ENCODE measurements around the gene C1orf116.
"Not testable (repeated sequence)": the region's sequence is repeated elsewhere in the genome, so short reads cannot be mapped to it uniquely, and the experiment has no call there.

Gene C1orf116

DNA sequence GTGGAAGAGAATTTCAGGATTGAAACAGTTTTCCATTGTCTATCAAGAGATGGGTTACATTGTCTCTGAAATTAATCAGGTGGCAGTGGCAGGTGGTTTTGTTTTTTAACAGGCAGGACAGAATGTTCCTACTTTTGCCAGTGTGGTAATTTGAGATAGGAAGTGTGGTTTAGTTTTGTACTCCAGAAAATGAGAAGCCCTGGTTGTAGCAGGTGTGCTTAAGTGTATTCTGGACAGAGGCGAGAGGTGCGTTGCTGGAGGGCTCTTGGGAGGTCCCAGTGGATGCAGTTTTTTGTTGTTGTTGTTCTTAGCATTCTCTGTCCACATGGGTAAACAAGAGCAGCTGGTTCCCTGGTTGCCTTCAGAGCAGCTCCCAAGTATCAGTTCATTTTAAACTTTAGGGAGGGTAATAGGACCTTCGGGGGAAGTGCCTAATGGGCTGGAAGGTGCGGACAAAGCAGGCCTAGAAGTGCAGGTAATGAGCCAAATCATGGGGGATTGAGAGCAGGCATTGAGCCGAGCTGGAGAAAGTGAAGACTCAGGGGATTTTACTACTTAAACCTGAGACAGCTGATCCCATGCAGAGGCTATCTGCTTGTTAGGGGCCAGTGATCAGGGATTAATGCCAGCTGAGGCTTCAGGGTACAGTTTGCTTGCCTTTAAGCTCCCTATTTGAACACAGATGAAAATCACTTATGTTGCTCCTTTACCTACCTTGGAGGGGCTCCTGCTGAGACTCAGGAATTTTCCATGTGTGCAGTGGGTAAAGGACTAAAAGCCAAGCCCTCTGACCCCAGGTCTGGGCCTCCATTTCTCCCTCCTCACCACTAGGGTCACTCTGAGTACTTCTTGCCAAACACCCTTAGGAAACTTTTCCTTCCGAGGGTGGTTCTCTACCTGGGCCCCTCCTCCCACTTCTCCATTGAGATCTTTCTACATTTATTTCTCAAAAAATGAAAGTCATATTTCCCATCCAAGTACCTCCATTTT is 26.6 kb upstream of the C1orf116 start:
- DNase-seq = peak; percentile 56

DNA sequence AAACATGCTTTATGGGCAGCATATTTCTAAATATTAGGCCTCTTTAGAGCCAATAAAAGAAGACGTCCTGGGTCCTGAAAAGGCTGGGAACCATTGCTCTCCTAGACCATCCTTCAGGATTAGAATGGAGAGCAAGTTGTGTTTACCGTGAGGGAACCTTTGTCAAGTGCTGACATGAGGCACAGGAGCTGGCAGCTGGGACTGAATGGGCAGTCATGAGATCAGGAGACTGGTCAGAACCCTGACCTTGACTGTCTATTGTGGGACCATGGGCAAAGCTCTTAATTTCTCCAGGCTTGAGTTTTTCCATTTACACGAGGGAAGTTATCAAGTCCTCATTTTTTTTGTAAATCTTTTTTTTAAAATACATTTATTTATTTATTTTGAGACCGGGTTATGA is 25.7 kb upstream of the C1orf116 start:
- no peak for DNase-seq

DNA sequence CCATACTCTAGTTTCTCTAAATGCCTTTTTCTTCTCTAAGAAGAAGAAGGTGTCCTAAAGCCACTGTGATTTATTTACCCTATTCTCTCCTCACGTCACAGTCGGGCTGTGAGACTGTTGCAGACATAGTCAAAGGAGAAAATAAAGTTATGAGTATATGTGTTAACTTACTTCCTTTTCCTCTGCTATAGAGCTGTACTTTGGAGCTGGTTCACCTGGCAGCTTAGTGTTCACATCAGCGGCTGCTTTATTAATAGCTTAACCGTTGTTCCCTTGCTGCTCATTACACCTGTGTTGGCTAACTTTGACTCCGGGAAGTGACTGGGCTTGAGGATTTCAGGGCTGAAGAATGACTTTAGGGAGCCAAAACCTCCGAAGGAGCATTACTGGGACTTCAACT is 24.1 kb upstream of the C1orf116 start:
- DNase-seq = no peak

DNA sequence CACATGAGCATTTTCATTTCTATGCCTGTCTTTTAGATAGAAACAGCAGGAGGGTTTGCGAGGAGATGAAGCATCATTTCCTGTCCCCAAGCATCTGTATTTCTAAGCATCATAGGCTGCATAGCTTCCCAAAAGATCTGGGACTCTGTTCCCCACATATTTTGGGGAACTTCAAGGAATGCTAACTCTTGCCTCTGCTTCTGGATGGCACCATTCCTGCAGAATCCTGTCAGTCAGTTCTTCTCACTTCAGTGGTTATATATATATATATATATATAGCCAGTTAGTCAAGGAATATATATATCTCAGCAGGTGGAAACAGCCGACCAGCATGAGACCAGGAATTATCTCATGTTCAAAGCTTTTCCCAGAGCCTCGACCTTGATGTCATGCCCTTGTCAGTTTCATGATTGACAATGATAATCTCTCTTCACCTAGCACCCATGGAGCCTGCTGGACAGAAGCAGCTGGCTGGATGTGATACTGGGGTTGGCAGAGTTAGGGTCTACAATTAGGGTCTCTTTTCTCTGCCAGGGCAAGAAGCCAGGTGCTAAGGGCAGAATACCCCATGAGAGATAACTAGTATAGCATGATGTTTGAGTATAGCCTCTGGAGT is 22.9 kb upstream of the C1orf116 start:
- no peak for DNase-seq

DNA sequence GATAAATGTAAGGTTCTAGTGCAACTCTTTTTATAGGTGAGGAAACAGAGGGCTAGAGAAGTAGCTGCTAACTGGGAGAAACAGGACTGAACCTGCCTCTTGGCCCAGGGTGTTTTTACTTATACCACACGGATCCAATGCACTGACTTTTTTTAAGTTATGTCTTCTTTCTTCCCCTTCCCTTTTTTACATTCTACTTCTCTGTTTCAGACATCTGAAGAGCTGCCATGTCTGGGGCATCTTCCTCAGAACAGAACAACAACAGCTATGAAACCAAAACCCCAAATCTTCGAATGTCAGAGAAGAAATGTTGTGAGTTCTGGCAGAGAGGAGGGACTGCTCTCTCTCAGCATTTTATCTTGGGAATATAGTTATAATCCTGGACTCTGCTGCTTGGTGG is 21.9 kb upstream of the C1orf116 start:
- peak; percentile 38 for DNase-seq

DNA sequence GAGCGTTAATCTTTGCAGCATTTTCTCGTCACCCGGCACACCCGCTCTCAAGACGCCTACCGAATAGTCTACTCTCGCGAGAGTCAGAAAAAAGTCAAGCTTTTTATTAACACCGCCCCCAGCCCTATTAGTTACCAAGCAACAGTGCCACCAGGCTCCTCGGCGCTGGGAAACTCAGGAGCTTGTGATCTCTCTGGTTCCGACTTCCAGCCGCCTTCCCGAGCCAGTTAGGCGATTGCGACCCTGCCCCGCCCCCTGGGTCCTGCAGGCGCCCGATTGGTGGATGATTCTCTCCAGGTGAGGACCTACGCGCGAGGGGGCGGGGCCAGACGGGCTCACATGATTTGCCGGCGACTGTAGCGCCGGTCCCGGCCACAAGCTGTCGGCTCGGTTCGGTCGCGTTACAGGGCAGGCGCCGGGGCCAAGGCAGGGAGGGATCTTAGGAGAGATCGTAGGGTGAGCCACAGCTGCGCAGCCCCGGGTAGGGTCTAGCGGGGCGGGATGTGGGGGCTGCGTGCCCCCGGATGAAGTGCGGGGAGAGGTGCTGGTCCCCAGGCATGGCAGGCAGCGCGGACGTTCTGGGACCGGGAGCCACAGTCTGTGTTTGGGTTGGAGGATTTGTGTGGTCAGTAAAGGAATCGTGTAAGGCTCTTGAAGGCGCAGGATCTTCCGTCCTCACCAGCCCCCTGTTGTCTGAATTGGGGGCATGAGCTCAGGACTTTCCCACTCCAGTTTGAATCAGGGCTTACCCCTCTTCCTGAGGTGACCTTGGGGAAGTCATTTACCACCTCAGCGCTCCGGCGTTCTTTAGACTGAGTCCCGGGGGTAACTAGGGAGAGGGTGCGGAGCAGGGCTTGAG is 20.6 kb upstream of the C1orf116 start, which contains the start of gene PFKFB2:
PFKFB2 (plus strand) TSS at position 365 of the 859 bp plus-strand sequence. CDS start 1,443 bp downstream, outside the sequence.
- peak; percentile 96 for DNase-seq

DNA sequence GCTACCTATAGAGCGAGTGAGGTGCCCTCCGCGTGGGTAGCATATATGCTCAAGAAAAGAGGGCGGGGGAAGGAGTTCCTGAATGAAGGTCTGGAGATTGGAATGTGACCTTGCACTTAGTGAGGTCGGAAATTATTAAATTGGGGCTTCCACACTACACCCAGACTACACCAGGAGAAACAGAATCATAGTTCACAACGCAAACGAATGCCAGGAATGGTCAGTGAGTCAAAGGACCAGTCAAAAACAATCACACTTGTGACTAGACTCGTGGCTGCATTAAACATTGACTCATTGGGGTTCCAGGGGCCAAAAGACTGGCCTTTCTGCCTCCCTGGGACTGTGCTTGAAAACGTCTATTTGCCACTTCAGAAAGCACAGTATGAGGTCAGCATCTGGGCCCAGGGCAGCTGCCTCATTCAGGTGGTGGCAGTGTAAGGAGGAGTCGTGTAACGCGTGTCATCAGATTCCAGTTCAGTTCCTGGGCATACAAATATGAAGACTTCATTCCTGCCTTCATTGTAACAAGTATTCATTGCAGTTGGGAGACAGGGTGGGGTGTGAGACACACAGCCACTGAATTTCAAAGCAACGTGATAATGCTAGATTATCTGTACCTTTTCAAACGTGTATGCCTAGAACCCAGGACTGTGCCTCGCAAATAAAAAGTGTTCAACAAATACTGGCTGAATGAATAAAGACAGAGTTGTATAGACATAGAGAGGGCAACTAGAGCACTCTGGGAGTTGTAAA is 18.8 kb upstream of the C1orf116 start, which contains the start of gene YOD1:
YOD1 (minus strand) TSS at position 18 of the 753 bp plus-strand sequence. CDS start 178 bp downstream, outside the sequence.
- DNase-seq = no peak

DNA sequence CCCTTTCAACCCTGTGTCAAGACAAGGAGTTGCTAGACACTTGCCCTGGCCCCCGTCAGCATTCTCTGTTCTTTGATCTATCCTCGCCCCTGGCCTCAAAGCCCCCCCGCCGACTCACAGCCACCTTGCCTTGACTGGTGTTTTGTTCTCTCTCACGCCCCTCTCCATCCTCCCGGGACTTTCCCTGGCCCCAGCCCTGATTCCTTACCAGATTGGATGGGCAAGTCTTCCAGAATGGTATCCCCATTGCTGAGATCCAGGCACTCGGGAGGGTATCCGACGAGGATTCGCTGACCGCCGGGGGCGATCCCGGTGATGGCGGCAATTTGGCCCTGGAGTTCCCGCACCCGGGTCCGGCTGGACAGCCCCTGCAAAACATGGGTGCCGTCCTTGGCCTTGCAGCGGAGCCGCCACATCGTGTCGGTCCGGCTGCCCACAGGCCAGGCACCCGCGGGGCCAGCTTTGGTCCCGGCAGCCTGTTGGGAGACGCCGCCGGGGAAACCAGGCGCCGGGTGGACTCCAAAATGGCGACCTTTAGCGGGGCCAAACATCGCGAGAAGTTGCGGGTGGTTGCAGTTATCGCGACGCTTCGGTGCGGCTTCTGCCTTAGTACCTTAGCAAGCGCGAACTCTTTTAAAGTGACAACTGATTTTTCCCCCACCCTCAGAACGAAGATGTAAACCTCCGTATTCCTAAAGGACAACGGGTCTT is 18.1 kb upstream of the C1orf116 start:
- DNase-seq = peak; percentile 96

DNA sequence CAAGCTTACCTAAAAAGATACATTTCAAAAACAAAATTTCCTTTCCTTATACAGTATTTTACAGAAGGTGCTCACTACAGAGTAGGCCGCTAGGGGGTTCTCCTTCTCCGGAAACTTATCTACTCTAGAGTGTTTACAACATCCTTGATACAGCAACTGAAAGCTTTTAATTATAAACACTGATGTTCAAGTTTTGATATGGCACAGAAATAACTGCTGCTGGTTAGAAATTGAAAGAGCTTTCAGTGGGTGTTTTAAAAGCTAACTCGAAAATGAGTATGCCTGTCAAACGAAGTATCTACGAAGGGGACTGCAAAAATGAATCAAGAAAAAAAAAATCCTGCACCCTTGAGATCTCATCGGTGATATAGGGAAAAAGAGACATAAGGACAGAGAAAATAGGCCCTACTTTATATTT is 17.4 kb upstream of the C1orf116 start:
- DNase-seq = peak; percentile 87

DNA sequence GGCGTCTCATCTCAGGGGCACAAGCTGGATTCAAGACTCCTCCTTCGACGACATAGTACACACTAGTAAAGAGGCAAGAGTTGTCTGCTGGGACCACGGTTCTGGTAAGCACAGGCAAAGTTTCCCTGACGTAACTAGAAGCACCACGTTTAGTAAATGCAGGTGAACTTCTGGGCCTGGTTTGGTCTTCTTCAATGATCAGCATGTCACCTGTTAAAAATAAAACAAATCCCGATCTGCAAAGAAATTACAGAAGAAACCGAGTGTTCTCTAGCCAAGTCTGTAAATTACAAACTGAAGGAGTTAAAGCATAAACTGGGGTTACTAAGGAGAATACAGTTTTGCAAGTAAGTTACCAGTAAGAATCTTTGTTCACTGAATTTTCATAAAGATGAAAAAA is 17.0 kb upstream of the C1orf116 start:
- DNase-seq = no peak

DNA sequence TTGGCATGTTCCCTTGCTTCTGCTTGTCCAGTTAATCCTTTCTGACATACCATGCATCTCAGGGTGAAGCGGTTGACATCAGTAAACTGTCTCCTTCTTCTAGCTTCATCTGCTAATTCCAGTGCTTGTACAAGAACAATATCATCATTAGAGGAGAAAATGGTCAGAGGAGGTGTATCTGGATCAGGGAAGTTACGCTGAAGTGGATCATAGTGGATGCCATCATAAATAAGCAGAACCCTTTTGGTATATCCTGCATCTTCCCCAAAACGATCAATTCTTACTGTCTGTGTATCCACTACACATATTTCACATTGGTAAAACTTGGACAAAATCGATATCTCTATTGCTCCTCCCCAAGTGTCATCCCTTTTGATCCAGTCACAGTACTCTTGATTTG is 16.5 kb upstream of the C1orf116 start:
- no peak for DNase-seq

DNA sequence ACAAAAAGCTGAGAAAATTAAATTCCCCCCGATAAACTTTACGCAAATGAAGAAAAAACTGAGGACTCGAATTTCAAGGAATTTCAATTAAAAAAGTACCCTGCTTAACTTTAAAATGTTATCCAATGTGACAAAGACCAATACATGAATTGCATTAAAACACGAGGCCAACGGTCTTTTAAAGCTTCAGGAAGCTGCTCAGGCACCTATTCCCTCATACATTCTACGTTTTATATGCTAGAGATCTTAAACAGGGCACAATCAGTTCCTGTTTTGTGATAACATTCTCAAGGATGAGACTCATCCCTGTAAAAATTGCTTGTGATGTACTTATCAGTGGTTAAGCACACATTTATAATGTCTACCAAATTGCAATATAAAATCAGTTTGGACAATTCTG is 15.5 kb upstream of the C1orf116 start:
- no peak for DNase-seq

DNA sequence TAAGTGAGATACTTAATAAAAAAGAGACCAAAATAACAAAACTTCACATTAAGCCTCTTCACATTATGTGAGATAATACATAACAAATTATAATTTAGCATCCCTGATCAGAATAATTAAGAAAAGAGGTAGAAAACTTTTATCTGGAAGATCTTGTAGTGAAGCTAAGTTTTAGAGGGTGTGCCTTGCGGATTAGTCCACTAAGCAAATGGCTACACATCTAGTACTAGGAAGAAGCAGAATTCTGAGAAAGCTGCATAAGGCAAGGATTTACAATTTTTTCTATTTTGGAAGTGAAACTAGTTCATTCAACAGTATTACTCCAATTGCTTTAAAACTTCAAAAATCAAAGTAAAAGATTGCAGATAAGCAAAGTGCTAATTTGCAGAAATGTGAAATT is 14.9 kb upstream of the C1orf116 start:
- peak; percentile 32 for DNase-seq

DNA sequence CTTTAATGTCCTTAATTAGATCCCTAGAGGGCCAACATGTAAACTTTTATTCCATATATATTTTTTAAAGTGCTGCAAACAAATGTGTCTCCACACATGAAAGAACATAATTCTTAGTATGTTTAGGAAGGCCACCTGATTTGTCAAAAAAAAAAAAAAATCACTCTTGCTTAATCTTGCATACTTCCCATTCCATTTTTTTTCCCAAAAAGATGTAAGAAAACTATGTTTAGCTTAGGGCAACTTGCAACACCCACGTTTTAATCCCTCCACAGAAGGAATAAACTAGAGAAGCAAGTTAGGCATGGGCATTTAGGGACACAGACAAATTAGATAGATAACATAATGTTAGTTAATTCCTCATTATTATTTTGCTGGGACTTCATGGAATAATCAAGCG is 12.9 kb upstream of the C1orf116 start:
- DNase-seq = no peak

DNA sequence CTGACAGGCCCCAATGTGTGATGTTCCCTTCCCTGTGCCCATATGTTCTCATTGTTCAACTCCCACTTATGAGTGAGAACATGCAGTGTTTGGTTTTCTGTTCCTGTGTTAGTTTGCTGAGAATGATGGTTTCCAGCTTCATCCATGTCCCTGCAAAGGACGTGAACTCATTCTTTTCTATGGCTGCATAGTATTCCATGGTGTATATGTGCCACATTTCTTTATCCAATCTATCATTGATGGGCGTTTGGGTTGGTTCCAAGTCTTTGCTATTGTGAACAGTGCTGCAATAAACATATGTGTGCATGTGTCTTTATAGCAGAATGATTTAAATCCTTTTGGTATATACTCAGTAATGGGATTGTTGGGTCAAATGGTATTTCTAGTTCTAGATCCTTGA is 8.8 kb upstream of the C1orf116 start:
- DNase-seq = not testable (repeated sequence)

DNA sequence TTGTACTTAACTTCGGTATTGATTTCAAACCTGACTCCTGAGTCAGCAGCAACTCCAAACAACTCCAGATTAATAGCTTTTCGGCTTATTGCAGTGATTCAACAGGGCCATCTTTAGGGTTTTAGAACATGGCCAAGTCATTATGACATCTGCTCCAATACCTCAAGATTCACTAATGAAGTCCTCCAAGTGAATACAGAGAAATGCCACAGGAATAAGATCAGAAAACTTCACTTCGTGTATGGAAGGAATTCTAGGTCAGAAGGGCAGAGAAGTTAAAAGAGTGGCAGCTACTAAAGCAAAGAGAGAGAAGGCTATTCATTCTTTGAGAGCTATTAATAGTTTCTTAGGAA is 7.6 kb upstream of the C1orf116 start:
- no peak for DNase-seq

DNA sequence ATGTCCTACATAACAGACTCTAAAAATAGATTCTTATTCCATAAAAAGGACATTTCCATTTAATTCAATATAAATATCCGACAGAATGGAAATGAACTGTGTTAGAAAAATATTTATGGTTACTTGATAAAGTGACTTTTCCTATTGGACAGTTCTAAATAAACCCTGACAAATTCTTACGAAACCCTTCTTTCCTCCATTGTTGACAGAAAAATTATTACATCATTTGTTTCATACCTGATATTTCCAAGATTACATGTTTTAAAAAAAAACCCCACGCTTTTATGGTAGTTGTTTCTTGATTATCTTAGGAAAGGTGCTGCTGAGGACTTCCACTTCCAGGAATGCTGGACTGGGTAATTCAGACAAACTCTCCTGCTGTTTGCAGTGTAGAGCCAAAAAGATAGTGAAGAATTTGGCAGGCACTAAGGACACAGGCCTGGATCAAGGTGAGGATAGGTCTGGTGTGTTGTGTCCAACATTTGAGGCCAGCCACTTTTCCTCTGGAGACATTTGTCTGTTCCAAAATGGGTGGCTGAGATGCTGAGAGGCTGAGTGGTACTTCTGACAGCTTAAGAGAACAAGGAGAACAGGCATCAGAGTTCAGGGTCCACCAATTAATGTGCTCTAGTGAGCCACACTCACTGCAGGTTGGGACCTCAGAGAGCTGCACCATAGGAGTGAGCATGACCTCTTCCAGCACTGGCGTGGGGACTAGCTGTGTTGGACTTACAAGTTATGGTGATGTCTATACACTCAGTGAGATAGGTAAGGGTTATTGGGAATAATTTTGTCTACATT is 7.0 kb upstream of the C1orf116 start:
- DNase-seq = no peak

DNA sequence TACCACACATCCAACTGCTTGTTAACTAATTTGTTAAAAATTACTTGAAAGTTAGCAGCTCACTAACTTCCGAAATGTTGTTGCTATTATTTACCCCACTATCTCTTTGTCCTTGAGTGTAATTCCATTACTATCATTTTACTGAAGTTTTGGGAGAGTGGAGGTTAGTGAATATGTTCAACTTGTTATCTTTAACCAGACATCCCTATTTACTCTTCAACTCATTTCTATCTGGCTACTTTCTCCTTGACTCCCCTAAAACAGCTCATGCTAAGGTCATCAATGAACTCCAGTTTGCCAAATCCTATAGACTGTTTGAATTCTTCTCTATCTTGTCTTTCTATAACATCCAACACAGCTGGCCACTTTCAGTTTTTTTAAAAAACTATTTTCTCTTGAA is 4.3 kb upstream of the C1orf116 start:
- DNase-seq = no peak

DNA sequence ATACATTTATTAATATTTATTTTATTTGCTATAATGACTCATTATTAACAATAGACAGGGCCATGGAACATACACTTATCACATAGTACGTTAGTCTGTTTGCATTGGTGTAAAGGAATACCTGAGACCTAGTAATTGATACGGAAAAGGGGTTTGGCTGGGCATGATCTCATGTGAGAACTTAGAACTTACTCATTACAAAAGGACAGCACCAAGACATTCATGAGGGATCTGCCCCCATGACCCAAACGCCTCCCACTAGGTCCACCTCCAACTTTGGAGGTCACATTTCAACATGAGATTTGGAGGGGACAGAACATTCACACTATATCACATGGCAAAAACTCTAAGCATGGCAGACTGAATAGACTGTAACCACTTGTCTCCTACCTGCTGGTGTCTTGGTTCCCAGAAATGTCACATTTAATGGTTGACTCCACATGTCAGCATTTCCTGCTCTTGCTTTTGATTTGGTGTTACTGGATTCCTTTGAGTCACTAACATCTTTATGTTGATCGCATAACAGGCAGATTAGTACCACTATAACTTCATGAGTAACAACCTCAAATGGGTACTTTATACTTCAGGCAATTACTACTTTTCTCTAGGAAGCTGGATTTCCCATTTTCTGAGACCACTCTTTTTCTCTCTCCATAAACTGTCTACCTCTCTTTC is 3.5 kb upstream of the C1orf116 start:
- no peak for DNase-seq

DNA sequence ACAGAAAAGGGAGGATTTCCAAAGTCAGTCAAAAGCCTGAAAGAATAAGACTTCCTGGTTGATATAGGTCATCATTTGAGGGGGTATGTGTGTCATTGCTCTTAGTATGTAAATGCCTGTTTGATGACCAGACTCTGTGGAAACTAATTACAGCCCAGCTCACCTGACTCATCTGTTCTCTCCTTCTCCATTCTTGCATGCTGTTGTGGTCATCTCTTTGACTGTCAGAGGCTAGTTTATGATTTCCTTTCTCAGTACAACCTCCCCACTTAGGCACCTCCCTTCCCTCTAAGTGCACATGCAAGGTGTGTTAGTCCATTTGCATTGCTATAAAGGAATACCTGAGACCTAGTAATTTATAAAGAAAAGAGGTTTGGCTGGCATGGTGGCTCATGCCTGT is 2.4 kb upstream of the C1orf116 start:
- DNase-seq = no peak
